SU-DHL-6 (cell line): Measurements from ENCODE around the gene DYNLT2B.

Experiments used
- H2AFZ ChIP-seq: fragments of 200-600 bp; sonication (generic); 2 replicates; pipeline ENCODE4 v1.6.1; 2014; ENCODE audit warnings: low read depth, mild to moderate bottlenecking, moderate library complexity, mixed read lengths, antibody characterized with exemption, low read length; ENCODE audit not compliant: severe bottlenecking
- H3F3A ChIP-seq: fragments of 200-600 bp; shearing (Covaris generic); 2 replicates; pipeline ENCODE4 v1.6.0; 2016; ENCODE audit warnings: antibody characterized with exemption, mild to moderate bottlenecking; ENCODE audit not compliant: insufficient read depth
- H3K27ac ChIP-seq: fragments of 200-600 bp; sonication (generic); 2 replicates; pipeline ENCODE4 v1.5.1; 2016; ENCODE audit warnings: low read depth, mild to moderate bottlenecking, low read length, moderate library complexity, mixed read lengths
- H3K27me3 ChIP-seq: fragments of 200-600 bp; sonication (generic), shearing (Covaris generic); 2 replicates; pipeline ENCODE4 v1.6.0; 2014; ENCODE audit warnings: mild to moderate bottlenecking, low read length
- H3K36me3 ChIP-seq: fragments of 200-600 bp; sonication (generic); 2 replicates; pipeline ENCODE4 v1.6.1; 2014; ENCODE audit warnings: mild to moderate bottlenecking, low read length, mixed read lengths
- H3K4me2 ChIP-seq: fragments of 300-600, 200-600 bp; shearing (Covaris generic), sonication (generic); 2 replicates; pipeline ENCODE4 v1.6.0; 2014; ENCODE audit warnings: low read length, low read depth, mild to moderate bottlenecking; ENCODE audit not compliant: poor library complexity, severe bottlenecking
- H3K4me3 ChIP-seq: fragments of 200-600 bp; sonication (generic); 2 replicates; pipeline ENCODE4 v1.5.1; 2014; ENCODE audit warnings: antibody characterized with exemption, low read length, mild to moderate bottlenecking, mixed read lengths; ENCODE audit not compliant: insufficient read depth, poor library complexity, severe bottlenecking
- H3K79me2 ChIP-seq: fragments of 200-600 bp; sonication (generic); 2 replicates; pipeline ENCODE4 v1.6.1; 2014; ENCODE audit warnings: mild to moderate bottlenecking, low read length, moderate library complexity; ENCODE audit not compliant: insufficient read depth
- H3K9ac ChIP-seq: fragments of 200-600 bp; sonication (generic); 2 replicates; pipeline ENCODE4 v1.7.0; 2014; ENCODE audit warnings: mild to moderate bottlenecking, low read length
- H3K9me2 ChIP-seq: fragments of 200-600 bp; sonication (generic); replicated peaks from 2 replicates; pipeline ENCODE4 v1.6.1; 2014; ENCODE audit warnings: low read length; ENCODE audit not compliant: insufficient read depth
- H3K9me3 ChIP-seq: fragments of 200-600 bp; sonication (generic); 2 replicates; pipeline ENCODE4 v1.6.1; 2014; ENCODE audit warnings: low read length, mixed read lengths; ENCODE audit not compliant: insufficient read depth
- H4K20me1 ChIP-seq: fragments of 200-600 bp; sonication (generic); 2 replicates; pipeline ENCODE4 v1.6.1; 2014; ENCODE audit warnings: low read depth, mild to moderate bottlenecking, antibody characterized with exemption, low read length, moderate library complexity, mixed read lengths
- CTCF ChIP-seq: fragments of 200-600 bp; sonication (generic); IDR thresholded peaks from one replicate; pipeline ENCODE4 v1.5.1; 2017; ENCODE audit warnings: antibody characterized with exemption, mild to moderate bottlenecking, low read length, moderate library complexity; ENCODE audit not compliant: insufficient read depth, poor library complexity, severe bottlenecking
- EZH2phosphoT487 ChIP-seq: fragments of 200-600 bp; sonication (generic), shearing (Covaris generic); conservative IDR thresholded peaks from 2 replicates; pipeline ENCODE4 v1.6.1; 2018; ENCODE audit warnings: mild to moderate bottlenecking, antibody characterized with exemption, low read length, moderate library complexity, mixed read lengths

DYNLT2B gene

GRCh38 chr3:196335503-196335948, 17.5 kb upstream of the DYNLT2B start:
- Histone ChIP-seq H2AFZ (no peak overlapping the region), H3K36me3 (no peaks in the 10 kb centered on the region), H3K9me2 (no peaks in the 10 kb centered on the region), H3K9me3 (no peaks in the 10 kb centered on the region), H3K79me2 (no peaks in the 10 kb centered on the region), H3K4me3 (no peak overlapping the region), H3F3A (no peaks in the 10 kb centered on the region), H3K9ac (no peak overlapping the region), H4K20me1 (no peaks in the 10 kb centered on the region), H3K27ac (no peak overlapping the region), H3K4me2 (no peak overlapping the region), H3K27me3 (no peaks in the 10 kb centered on the region)
- no peak for TF ChIP-seq EZH2phosphoT487
- no peak for TF ChIP-seq CTCF

- no peak overlapping the region for H3K4me2 ChIP-seq
- H3K9ac ChIP-seq = no peak overlapping the region
- H4K20me1 ChIP-seq = no peaks in the 10 kb centered on the region
- no peaks in the 10 kb centered on the region for H3K27me3 ChIP-seq
- no peaks in the 10 kb centered on the region for H3K36me3 ChIP-seq
- H3K9me3 ChIP-seq = no peaks in the 10 kb centered on the region
- no peaks in the 10 kb centered on the region for H3F3A ChIP-seq
- no peak overlapping the region for H2AFZ ChIP-seq
- H3K9me2 ChIP-seq = no peaks in the 10 kb centered on the region
- H3K79me2 ChIP-seq = no peaks in the 10 kb centered on the region
- H3K27ac ChIP-seq = no peak overlapping the region
- TF ChIP-seq CTCF = no peak
- TF ChIP-seq EZH2phosphoT487 = no peak
- H3K4me3 ChIP-seq = no peak overlapping the region
Observed at GRCh38 chr3:196334982-196335381, 16.9 kb upstream of the DYNLT2B start.

DNA sequence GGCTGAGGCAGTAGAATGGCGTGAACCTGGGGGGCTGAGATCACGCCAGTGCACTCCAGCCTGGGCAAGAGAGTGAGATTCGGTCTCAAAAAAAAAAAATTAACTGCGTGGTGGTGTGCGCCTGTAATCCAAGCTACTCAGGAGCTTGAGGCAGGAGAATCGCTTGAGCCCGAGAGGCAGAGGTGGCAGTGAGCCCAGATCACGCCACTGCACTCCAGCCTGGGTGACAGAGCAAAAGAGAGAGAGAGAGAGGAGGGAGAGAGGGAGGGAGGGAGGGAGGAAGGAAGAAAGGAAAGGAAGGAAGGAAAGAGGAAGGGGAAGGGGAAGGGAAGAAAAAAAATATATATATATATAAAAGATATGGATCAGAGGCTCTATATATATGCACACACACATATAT, 14.1 kb upstream of the DYNLT2B start:
- no peak overlapping the region for H3K9ac ChIP-seq
- H2AFZ ChIP-seq = no peak overlapping the region
- no peaks in the 10 kb centered on the region for H3K79me2 ChIP-seq

More for the DNA sequence above, 14.1 kb upstream of the DYNLT2B start:
- no peaks in the 10 kb centered on the region for H4K20me1 ChIP-seq
- H3K27ac ChIP-seq = no peak overlapping the region
- H3K9me2 ChIP-seq = no peaks in the 10 kb centered on the region
- H3K36me3 ChIP-seq = no peaks in the 10 kb centered on the region
- TF ChIP-seq CTCF (no peak), EZH2phosphoT487 (no peak)
- H3F3A ChIP-seq = no peaks in the 10 kb centered on the region
- H3K9me3 ChIP-seq = no peaks in the 10 kb centered on the region
- H3K4me2 ChIP-seq = no peak overlapping the region
- H3K27me3 ChIP-seq = no peaks in the 10 kb centered on the region
- no peak overlapping the region for H3K4me3 ChIP-seq
